Heart left ventricle (tissue), 13 donors: ENCODE results near the gene DDX54.

Experiments used
- POLR2A ChIP-seq, 2 donors: fragments of 450-650 bp; IDR thresholded peaks; one replicate each; pipeline ENCODE4 v1.6.1; 2017; ENCODE audit warnings: antibody characterized with exemption in 2 of 2, mild to moderate bottlenecking in 2 of 2, moderate library complexity in 2 of 2
- TF ChIP-seq, protein P1 (sequence below), 12 donors: fragments of 200-600 bp; sonication (generic) in 4 of 12; IDR thresholded peaks; one replicate each; pipeline versions ENCODE4 v1.5.0 to v1.8.0; 2018 to 2022; ENCODE audit warnings: antibody characterized with exemption in 12 of 12, mild to moderate bottlenecking in 5 of 12
- donor health status: ischemic (EF 13 %, LVEDD 7.1; RV severe dilation, severe dysfunction).
- donor health status: DM: no; HTN: yes; CAD: no.
- donor health status: DM: no; HTN: no; CAD: no.
- donor health status: ischemic (EF 25% LVEDD 6.9; RV normal size, moderate dysfunction).
- donor health status: ischemic (EF 25% LVEDD 5.7; RV mildly dilated, moderate dysfunction).
- donor health status: ischemic (EF 35%, LVEDD 5.7; RV mildly dilated, moderate dysfunction).
- donor health status: nonischemic (EF 11% LVEDD 7.7; RV severe dilation, severe dysfunction).
- donor health status: DM: yes; HTN: yes; CAD: no.
- donor health status: PGD.
- donor health status: ischemic (EF 29% LVEDD 5.4; RV normal size, mild dysfunction).
- donor health status: nonischemic (EF 23%, LVEDD 6.1; RV moderate dilation, normal function).

DNA sequence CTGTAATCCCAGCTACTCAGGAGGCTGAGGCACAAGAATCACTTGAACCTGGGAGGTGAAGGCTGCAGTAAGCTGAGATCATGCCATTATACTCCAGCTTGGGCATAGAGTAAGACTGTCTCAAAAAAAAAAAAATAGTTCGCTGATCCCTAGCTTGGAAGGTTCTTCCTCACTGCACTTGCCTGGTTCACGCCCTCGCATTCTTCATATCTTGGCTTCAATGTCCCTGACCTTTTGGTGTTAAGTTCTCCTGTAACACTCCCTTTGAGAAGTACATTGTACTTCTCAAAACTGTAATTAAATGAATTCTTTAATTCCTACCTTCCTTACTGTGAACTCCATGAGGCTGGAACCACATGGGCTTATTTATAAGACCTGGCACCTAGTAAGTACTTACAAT, 19.5 kb upstream of the DDX54 start:
- TF ChIP-seq, protein P1, sequence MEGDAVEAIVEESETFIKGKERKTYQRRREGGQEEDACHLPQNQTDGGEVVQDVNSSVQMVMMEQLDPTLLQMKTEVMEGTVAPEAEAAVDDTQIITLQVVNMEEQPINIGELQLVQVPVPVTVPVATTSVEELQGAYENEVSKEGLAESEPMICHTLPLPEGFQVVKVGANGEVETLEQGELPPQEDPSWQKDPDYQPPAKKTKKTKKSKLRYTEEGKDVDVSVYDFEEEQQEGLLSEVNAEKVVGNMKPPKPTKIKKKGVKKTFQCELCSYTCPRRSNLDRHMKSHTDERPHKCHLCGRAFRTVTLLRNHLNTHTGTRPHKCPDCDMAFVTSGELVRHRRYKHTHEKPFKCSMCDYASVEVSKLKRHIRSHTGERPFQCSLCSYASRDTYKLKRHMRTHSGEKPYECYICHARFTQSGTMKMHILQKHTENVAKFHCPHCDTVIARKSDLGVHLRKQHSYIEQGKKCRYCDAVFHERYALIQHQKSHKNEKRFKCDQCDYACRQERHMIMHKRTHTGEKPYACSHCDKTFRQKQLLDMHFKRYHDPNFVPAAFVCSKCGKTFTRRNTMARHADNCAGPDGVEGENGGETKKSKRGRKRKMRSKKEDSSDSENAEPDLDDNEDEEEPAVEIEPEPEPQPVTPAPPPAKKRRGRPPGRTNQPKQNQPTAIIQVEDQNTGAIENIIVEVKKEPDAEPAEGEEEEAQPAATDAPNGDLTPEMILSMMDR (IDR thresholded peaks at IDR 0.05) = no peak
- no peak for TF ChIP-seq POLR2A (IDR thresholded peaks at IDR 0.05)
